ENCODE data around the gene BTBD10.

The BTBD10 gene

GRCh38 chr11:13367115-13367514, 95.9 kb downstream of the BTBD10 start:
- TF ChIP-seq EZH2phosphoT487 (conservative IDR thresholded peaks at IDR 0.05; ENCODE audit: low read length), result no peak
- no peak for TF ChIP-seq CTCF (IDR thresholded peaks at IDR 0.05; ENCODE audit: insufficient read depth, low read length, poor library complexity, severe bottlenecking)
- Histone ChIP-seq H2AFZ (ENCODE audit: low read depth, low read length, severe bottlenecking) (no peak overlapping the region), H3K79me2 (ENCODE audit: insufficient read depth, low read length) (no peaks in the 10 kb centered on the region), H3K9me2 (replicated peaks; ENCODE audit: insufficient read depth, low read length) (no peaks in the 10 kb centered on the region), H3K9me3 (ENCODE audit: insufficient read depth, low read length) (no peaks in the 10 kb centered on the region), H3K4me3 (ENCODE audit: insufficient read depth, low read length, poor library complexity, severe bottlenecking) (no peak overlapping the region), H4K20me1 (ENCODE audit: low read depth, low read length) (no peaks in the 10 kb centered on the region), H3K36me3 (ENCODE audit: low read length) (no peaks in the 10 kb centered on the region), H3K9ac (ENCODE audit: low read length) (no peak overlapping the region), H3F3A (ENCODE audit: insufficient read depth) (no peaks in the 10 kb centered on the region), H3K4me2 (ENCODE audit: low read depth, low read length, poor library complexity, severe bottlenecking) (no peak overlapping the region), H3K27me3 (ENCODE audit: low read length) (no peaks in the 10 kb centered on the region), H3K27ac (ENCODE audit: low read depth, low read length) (no peak overlapping the region)

- TF ChIP-seq EZH2phosphoT487 (conservative IDR thresholded peaks at IDR 0.05; ENCODE audit: low read length), result no peak
- TF ChIP-seq CTCF (IDR thresholded peaks at IDR 0.05; ENCODE audit: insufficient read depth, low read length, poor library complexity, severe bottlenecking), result no peak
- H3K9me2 ChIP-seq (replicated peaks; ENCODE audit: insufficient read depth, low read length), result no peaks in the 10 kb centered on the region
- no peak overlapping the region for H3K27ac ChIP-seq (ENCODE audit: low read depth, low read length)
- no peaks in the 10 kb centered on the region for H3F3A ChIP-seq (ENCODE audit: insufficient read depth)
- H3K4me3 ChIP-seq (ENCODE audit: insufficient read depth, low read length, poor library complexity, severe bottlenecking), result no peak overlapping the region
- no peak overlapping the region for H2AFZ ChIP-seq (ENCODE audit: low read depth, low read length, severe bottlenecking)
- no peak overlapping the region for H3K9ac ChIP-seq (ENCODE audit: low read length)
- H3K36me3 ChIP-seq (ENCODE audit: low read length), result no peaks in the 10 kb centered on the region
- H3K9me3 ChIP-seq (ENCODE audit: insufficient read depth, low read length), result no peaks in the 10 kb centered on the region
- no peaks in the 10 kb centered on the region for H3K27me3 ChIP-seq (ENCODE audit: low read length)
- no peaks in the 10 kb centered on the region for H3K79me2 ChIP-seq (ENCODE audit: insufficient read depth, low read length)
- no peak overlapping the region for H3K4me2 ChIP-seq (ENCODE audit: low read depth, low read length, poor library complexity, severe bottlenecking)
- H4K20me1 ChIP-seq (ENCODE audit: low read depth, low read length), result no peaks in the 10 kb centered on the region
Observed at GRCh38 chr11:13366266-13367026, 96.6 kb downstream of the BTBD10 start.

GRCh38 chr11:13364388-13364787, 98.6 kb downstream of the BTBD10 start:
- Histone ChIP-seq H3K36me3 (ENCODE audit: low read length) (no peaks in the 10 kb centered on the region), H3K27ac (ENCODE audit: low read depth, low read length) (no peak overlapping the region), H4K20me1 (ENCODE audit: low read depth, low read length) (no peaks in the 10 kb centered on the region), H3F3A (ENCODE audit: insufficient read depth) (no peaks in the 10 kb centered on the region), H3K9ac (ENCODE audit: low read length) (no peak overlapping the region), H3K4me3 (ENCODE audit: insufficient read depth, low read length, poor library complexity, severe bottlenecking) (no peak overlapping the region), H3K27me3 (ENCODE audit: low read length) (no peaks in the 10 kb centered on the region), H3K9me3 (ENCODE audit: insufficient read depth, low read length) (no peaks in the 10 kb centered on the region), H3K4me2 (ENCODE audit: low read depth, low read length, poor library complexity, severe bottlenecking) (no peak overlapping the region), H2AFZ (ENCODE audit: low read depth, low read length, severe bottlenecking) (no peak overlapping the region), H3K9me2 (replicated peaks; ENCODE audit: insufficient read depth, low read length) (no peaks in the 10 kb centered on the region), H3K79me2 (ENCODE audit: insufficient read depth, low read length) (no peaks in the 10 kb centered on the region)
- no peak for TF ChIP-seq CTCF (IDR thresholded peaks at IDR 0.05; ENCODE audit: insufficient read depth, low read length, poor library complexity, severe bottlenecking)
- no peak for TF ChIP-seq EZH2phosphoT487 (conservative IDR thresholded peaks at IDR 0.05; ENCODE audit: low read length)
